HG02571 (cell line): ENCODE data around the gene EPG5.
"Not testable (repeated sequence)": the region's sequence is repeated elsewhere in the genome, so short reads cannot be mapped to it uniquely, and the experiment has no call there.

Experiments
- ATAC-seq: cut with Tn5 transposase; IDR thresholded peaks from one replicate; pipeline ENCODE4 v1.9.1; 2021; ENCODE audit warnings: mild to moderate bottlenecking, moderate library complexity; ENCODE audit not compliant: unreplicated experiment

Gene EPG5

DNA sequence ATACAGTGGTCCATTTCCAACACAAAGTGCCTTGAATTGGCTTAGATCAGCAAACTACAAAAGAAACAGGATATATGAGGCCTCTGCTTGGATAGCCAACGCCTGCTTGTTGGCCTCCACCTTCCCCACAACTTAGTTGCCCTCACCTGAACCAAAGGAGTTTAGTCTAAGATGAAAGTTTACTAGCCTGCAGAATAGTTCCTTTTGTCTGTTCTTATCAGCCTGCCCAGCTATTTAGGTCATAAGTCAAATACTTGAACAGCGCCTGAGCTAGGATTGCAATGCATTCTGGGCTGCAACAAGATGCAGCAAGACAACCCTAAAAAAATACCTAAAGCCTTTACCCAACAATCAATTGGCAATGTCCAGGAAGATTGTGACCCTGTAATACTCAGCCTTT, 13.1 kb upstream of the EPG5 start:
- no peak for ATAC-seq

DNA sequence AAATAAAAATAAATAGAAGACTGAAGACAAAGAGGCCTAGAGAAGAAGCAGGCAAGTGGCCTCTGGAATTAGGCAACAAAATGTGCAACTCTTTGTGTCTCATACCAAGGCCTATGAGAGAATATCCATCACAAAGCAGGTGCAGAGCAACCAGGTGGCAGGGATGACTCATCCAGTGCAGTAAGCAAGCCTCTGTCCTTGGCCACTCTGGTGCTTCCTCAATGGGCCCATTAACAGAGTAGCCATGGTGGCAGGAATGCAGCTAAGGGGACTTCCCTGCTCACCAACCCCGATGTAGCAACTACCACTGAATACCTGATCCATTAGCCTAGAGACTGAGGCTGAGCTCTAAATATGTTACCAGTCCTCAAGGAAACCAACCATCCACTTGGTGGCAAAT, 11.0 kb upstream of the EPG5 start:
- ATAC-seq, result no peak

GRCh38 chr18:45976974-45977373, 9.8 kb upstream of the EPG5 start:
- no peak for ATAC-seq

- ATAC-seq, result no peak
Observed at GRCh38 chr18:45976566-45976965, 9.4 kb upstream of the EPG5 start.

DNA sequence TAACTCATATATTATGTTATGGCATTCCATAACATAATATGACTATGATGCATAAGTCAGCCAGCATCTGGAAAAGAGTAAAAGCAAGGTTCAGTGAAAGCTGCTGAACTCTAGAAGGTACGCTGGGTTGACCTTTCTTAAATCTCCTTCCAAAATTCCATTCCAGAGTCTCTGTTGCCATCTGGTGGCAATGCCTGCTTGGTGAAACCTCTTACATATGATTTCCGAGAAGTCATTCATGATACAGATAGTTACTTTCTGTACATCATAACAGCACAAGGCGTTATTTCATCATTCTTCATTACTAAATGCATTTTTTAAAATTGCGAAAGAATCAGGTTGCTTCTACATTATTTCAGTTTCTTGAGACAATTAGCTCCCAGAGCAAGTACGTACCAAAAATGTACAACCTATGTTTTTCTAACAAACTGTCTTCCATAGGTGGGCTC, 7.0 kb upstream of the EPG5 start:
- ATAC-seq, result no peak

- ATAC-seq, result not testable (repeated sequence)
Observed at GRCh38 chr18:45964913-45965312, 2.2 kb downstream of the EPG5 start.

DNA sequence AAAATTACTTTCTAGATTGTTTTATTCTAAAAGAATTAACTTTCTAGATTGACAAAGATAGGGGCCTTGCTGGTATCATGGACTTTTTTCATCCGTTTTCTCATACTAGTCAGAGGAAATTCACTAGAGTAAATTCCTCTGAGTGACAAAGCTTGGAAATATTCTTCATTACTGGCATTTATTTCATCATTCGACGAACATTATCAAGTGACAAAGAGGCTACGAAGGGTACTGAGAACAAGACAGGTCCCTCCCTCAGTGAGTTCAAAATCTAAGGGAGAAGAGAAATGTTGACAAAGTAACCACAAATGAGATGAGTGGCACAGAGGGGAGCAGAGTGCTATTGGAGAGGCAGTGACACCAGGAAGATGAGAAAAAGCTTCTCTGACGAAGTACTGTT, 4.3 kb downstream of the EPG5 start:
- ATAC-seq, result no peak

DNA sequence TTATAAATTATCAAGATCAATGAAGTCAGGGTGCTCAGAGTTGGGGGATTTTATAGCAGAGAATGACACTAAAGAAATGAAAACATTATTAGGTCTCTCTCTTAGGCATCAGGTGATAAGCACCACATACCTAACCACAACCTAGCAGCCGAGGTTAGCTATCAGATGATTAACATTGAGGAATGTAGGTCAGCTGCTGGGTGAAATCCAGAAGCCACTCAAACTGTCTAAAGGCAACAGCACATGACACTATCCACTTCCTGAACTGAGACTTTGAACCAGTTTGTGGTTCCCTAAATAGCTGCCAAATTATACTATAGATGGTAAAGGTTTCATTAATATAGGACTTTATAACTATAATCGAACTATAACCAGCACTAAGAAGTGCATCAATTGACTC, 4.7 kb downstream of the EPG5 start:
- no peak for ATAC-seq

GRCh38 chr18:45959484-45959883, 7.6 kb downstream of the EPG5 start:
- ATAC-seq, result not testable (repeated sequence)

- ATAC-seq, result no peak
Observed at GRCh38 chr18:45958730-45959129, 8.4 kb downstream of the EPG5 start.

DNA sequence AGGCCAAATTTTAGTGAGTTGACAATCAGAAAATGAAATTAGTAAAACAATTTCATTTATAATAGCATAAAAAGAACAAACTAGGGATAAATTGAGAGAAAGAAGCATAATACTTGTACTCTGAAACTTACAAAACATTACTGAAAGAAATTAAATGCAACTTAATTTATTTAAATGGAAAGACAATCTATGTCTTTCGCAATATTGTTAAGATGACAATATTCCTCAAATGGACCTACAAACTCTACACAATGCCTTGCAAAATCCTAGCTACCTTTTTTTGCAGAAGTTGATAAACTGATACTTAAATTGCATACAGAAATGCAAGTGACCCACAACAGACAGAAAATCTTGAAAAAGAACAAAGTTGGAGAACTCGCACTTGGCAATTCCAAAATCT, 9.1 kb downstream of the EPG5 start:
- no peak for ATAC-seq

DNA sequence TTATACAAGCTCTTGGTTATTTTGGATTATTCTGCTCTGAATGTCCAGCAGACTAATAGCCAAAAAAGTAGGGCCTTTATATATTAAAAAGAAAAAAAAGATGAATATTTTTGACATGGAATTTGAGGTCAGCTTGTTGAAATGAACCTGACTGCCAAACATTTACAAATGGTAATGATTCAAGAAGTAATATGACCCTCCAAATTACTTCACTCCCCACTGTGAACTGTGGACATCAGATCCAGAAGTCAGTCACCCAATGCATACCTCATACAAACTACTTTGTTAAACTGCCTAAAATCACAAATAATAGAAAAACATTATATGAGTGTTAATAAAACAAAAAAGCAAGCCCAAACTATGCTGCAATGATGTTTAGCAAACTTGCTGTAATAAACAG, 10.0 kb downstream of the EPG5 start:
- ATAC-seq, result no peak

DNA sequence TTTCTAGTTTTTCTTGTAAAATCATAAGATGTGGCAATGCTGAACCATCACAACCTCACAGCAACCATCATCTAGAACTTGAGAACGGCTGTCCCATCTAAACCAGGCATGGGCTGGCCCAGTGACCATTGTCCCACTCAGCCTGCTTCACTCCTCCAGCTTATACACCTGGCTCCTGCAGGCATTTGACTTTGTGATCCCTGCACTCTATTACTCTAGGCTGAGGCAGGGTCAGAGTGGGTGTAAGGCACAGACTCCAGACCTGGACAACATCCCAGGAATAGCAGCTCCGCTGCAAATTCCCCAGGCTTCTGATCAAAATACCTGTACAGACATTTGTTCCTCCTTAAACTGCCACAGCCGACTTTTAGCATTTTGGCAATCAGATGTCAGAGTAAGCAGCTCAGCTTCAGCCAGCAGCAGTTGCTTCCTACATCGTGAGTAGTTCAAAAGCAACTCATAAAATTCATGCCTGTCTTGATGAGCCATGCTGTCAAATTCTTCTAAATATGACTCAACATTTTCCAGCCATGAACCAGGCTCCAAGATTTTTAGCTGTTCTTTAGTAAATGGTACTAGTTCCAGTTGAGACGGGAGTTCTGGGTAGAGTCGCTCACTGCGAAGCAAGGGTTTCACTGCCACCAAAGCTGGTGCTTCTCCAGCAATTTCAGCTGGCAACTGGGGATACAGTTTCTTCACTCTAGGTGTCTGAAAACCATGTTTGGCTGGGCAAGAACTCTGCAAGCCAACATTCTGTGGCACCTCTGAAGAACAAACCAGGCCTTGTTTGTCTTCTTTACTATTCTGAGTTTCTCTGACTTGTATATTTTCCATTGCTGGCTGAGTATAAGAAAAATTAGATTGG, 12.8 kb downstream of the EPG5 start:
- ATAC-seq, result no peak

GRCh38 chr18:45951016-45951714, 16.0 kb downstream of the EPG5 start:
- no peak for ATAC-seq

DNA sequence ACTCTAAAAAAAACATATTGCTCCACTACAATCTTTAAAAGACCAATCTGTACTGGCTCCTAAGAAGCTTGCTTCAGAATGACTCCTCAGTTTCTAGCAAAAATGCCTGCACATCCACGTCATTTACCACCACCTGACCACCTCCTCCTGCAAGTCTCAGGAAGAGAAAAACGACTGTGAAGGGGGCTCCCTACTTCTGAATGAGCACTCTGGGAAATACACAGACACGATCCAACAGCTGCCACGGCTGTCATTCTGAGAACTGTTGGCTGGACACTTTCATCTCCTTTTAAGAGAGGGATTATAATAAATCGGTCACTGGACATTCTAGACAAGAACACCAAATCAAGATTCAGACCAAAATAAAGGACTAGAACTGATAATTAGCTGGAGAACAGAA, 21.5 kb downstream of the EPG5 start:
- no peak for ATAC-seq

DNA sequence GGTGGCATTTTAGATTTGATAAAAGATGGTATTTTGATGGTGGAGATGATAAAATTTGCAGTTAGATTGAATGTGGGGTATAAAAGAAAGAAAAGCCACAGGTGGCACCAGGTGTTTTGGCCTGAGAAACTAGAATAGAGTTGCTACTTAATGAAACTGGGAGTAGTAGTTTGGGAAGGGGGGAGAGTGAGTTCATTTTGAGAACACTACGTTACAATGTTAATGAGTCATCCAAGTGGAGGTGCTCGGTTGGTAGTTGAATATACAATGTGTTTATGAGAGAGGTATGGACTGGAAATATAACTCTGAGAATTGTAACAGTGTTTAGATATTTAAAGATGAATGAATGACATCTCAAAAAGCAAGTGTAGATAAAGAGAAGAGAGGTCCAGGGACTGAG, 26.4 kb downstream of the EPG5 start:
- ATAC-seq, result no peak

GRCh38 chr18:45939236-45939635, 27.9 kb downstream of the EPG5 start:
- ATAC-seq, result no peak

DNA sequence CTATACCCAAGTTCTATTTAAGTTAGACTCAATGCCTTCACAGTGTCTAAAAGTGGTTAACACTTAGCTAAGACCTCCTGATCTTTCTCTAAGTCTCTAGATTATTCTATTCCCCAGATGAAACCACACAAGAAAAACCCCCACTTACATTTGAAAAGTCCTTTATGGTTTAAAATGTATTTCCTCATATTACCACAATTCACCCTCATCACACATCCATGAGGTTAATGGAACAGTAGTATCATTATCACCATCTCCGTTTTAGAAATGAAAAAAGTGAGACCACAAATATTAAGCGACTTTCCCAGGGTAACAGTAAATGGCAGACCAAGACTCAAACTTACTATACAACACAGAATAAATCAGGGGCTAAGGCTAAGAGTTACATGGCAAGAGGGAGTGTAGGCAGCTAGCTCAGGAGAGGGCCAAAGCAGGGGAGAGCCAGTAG, 28.6 kb downstream of the EPG5 start:
- no peak for ATAC-seq

GRCh38 chr18:45935591-45936335, 31.4 kb downstream of the EPG5 start:
- no peak for ATAC-seq

DNA sequence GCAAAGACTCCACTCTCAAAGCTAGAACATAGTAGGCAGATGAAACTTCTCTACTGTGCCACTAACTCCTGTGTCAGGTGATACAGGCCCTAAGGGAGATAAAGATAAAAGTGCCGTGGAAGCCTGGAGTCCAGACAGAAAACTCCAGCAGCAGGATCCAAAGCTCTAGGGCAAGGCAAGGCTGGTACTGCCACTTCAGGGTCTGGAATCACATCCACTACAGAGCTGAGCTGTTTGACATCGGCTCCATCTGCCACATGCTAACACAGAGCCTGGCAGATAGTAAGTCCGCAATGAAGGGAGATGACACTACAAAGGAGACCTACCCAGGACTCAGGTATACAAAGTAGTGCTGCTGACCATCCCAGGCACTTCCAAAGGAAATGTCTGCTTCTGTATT, 34.4 kb downstream of the EPG5 start:
- no peak for ATAC-seq

DNA sequence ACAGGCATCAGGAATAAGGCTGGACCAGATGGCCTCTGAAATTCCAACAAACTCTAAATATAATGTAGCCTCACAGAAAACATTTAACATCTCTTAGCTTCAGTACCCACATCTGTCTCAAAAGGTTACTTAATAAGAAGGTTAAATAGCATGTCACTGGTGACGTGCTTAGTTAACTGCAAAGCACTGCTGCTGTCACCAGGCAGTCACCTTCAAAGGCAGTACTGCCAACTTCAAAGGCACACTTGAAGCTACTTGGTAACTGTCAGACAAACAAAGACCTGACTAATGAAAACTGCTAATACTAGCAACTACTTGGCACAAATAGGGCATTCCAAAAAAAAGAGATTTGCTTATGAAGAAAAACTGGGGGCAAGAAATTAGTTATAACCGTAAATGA, 36.2 kb downstream of the EPG5 start:
- no peak for ATAC-seq

DNA sequence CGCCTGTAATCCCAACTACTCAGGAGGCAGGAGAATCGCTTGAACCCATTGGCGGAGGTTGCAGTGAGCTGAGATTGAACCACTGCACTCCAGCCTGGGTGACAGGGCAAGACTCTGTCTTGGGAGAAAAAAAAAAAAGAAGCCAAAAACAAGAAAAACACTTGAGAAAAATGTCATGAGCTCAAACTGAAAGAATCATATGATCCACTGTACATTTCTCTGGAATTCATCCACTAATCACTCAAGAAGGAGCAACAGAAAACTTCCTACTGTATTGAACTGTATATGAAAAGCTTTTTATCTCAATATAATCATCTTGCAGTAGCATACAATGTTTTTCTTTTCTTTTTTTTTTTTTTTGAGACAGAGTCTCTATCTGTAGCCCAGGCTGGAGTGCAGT, 40.4 kb downstream of the EPG5 start:
- ATAC-seq, result no peak
